ENCODE measurements around the gene TAF5.

DNA sequence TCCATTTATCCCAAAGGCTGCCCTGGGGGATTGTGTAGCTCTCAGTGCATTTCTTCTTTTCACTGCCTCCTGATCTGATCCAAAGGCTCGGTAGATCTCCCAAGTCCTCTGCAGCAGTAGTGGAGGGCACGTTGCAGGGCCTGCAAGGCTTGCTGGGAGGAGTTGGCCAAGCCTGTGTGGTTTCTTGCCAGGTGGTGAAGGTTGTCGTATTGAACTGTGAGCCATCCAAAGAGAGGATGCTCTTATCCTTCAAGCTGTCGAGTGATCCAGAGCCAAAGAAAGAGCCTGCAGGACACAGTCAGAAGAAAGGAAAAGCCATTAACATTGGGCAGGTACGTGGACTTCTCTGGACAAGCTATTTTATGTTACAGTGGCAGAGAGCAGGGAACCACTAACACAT, 49.8 kb downstream of the TAF5 start:
- TF ChIP-seq EZH2 (IDR thresholded peaks at IDR 0.05; ENCODE audit: insufficient read depth, poor library complexity, severe bottlenecking) (no peak), EZH2phosphoT487 (IDR thresholded peaks at IDR 0.05; ENCODE audit: insufficient read depth, low read depth) (no peak)

Data from GM23248 (cell line).